GM21528 (cell line): ENCODE data around the gene ITGA7.

ENCODE experiments used
- ATAC-seq: cut with Tn5 transposase; IDR thresholded peaks from one replicate; pipeline ENCODE4 v1.9.1; 2021; ENCODE audit warnings: mild to moderate bottlenecking, moderate library complexity; ENCODE audit not compliant: unreplicated experiment, low FRiP score

Gene ITGA7

GRCh38 chr12:55734595-55734994 is 26.9 kb upstream of the ITGA7 start:
- no peak for ATAC-seq

GRCh38 chr12:55733858-55734257 is 26.2 kb upstream of the ITGA7 start:
- ATAC-seq, result no peak

GRCh38 chr12:55733021-55733555 is 25.4 kb upstream of the ITGA7 start:
- ATAC-seq, result no peak

GRCh38 chr12:55732288-55732687 is 24.6 kb upstream of the ITGA7 start:
- ATAC-seq, result no peak

GRCh38 chr12:55729819-55730818 is 22.4 kb upstream of the ITGA7 start:
- ATAC-seq, result peak; percentile 53

- ATAC-seq, result peak; percentile 72
These were observed 21.5 kb upstream of the ITGA7 start, which contains the start of gene CD63 for GRCh38 chr12:55728939-55729818. CD63 (minus strand) TSS chr12:55729009; CDS start chr12:55728341, 668 bp downstream.

GRCh38 chr12:55728186-55728938 is 20.7 kb upstream of the ITGA7 start:
- peak; percentile 20 for ATAC-seq

- ATAC-seq, result no peak
These were observed 20.0 kb upstream of the ITGA7 start for GRCh38 chr12:55727643-55728185.

- ATAC-seq, result no peak
These were observed 19.3 kb upstream of the ITGA7 start for GRCh38 chr12:55726971-55727370.

GRCh38 chr12:55725556-55725955 is 17.9 kb upstream of the ITGA7 start:
- no peak for ATAC-seq

- no peak for ATAC-seq
These were observed 17.2 kb upstream of the ITGA7 start for GRCh38 chr12:55724940-55725309.

GRCh38 chr12:55724226-55724939 is 16.7 kb upstream of the ITGA7 start:
- ATAC-seq, result no peak

GRCh38 chr12:55723516-55724225 is 16.0 kb upstream of the ITGA7 start:
- no peak for ATAC-seq

GRCh38 chr12:55722948-55723347 is 15.2 kb upstream of the ITGA7 start:
- ATAC-seq, result no peak

- no peak for ATAC-seq
These were observed 14.0 kb upstream of the ITGA7 start for GRCh38 chr12:55721601-55722213.

- no peak for ATAC-seq
These were observed 13.3 kb upstream of the ITGA7 start for GRCh38 chr12:55720894-55721444.

- ATAC-seq, result no peak
These were observed 12.4 kb upstream of the ITGA7 start, which contains the start of gene RDH5 for GRCh38 chr12:55720071-55720564. RDH5 (plus strand) TSS chr12:55720393; CDS start chr12:55721185, 792 bp downstream.

GRCh38 chr12:55719371-55719770 is 11.7 kb upstream of the ITGA7 start:
- no peak for ATAC-seq
